NOMO-1 (cell line): Measurements from ENCODE around the gene JUN.
A peak's percentile ranks its signal among the peaks of the same experiment; 100 is the strongest.
"Not testable (repeated sequence)": the region's sequence is repeated elsewhere in the genome, so short reads cannot be mapped to it uniquely, and the experiment has no call there.

Source experiments
- DNase-seq, 2 experiments: peaks; one replicate each; lab custom pipeline; 2025; ENCODE audit not compliant: unreplicated experiment in 2 of 2; lab: John Stamatoyannopoulos, UW

JUN gene

DNA sequence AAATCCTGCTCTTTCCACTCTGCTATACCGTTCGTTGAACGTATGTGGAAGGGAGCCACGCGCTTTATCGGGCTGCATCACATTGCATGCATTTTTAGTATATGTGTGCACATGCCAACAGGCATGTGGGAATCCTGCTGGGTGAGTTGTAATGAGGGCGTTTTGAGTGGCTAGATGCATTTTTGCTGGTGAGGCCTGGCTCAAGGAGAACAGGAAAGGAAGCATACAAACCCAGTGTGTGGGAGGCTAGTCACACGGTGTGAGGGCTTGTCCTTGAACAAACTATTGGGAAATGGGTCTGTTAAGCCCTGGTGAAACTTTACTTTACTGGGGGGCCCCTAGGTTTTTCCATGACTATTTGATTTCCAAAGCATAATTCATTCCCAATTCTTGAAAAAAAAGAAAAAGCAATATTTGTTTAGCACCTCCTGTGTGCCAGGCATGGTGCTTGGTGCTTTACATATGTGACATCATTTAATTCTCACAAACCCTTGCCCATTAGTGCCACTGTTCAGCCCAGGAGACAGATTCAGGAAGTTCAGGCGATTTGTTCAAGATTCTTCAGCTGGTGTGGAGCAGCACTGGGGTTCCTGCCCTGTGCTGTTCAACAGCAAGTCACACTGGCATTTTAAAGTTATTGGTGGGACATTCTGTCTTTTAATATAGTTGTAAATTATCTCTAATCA, 25.6 kb upstream of the JUN start:
- DNase-seq, result no peak

DNA sequence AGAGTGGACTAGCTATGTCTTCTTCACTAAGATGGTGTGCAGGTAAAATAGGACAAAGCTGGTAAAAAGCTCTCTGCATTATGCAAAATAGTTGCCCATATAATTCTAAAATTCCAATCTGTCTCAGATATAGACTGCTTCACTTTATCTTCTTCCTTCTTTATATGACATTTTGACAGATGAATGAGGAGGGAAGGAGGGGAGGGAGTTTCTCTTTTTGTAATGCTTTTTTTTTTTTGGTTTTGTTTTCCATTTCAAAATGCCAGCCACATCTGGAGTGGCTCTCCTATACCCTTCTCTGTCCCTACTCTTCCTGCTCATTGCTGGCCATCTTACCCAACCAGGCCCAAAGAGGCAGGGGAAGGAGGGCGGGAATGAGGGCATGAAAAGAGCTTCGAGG, 24.2 kb upstream of the JUN start:
- DNase-seq, result no peak

DNA sequence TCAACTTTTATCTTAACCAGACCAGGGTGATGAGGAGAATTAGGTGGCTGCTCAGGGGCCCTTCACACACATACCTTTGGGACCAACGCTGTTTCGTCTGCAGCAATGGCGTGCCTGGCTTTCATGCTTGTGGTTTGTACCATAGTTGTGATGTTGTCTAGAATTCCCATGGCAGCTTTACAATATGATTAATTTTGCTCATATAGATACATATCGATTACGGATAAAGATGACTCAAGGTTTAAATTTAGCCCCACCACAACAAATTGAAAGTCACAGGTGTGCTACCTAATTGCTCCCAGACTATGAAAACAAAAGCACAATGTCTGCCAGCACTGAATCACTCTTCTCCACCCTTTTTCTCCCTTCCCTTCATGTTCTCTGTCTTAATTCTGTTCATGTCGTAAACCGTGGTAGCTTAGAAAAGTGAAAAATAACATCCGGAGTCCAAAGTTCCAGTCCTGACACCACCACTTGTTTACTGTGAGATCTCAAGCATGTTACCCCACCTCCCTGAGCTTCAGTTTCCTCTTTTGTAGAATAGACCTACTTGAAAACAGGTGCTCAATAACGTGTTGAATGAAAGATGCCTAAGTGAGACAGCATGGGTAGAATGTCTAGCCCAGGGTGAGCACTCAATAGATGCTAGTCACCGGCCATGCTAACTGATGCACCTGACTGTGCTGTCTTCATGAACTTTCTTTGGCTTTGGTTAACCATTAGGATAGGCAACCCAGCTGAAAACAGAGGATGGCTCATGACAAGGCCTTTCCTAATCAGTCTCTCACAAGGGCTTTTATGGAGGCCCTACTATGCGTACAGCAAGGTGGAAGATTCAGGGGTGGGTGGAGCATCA, 22.1 kb upstream of the JUN start:
- DNase-seq, result no peak

DNA sequence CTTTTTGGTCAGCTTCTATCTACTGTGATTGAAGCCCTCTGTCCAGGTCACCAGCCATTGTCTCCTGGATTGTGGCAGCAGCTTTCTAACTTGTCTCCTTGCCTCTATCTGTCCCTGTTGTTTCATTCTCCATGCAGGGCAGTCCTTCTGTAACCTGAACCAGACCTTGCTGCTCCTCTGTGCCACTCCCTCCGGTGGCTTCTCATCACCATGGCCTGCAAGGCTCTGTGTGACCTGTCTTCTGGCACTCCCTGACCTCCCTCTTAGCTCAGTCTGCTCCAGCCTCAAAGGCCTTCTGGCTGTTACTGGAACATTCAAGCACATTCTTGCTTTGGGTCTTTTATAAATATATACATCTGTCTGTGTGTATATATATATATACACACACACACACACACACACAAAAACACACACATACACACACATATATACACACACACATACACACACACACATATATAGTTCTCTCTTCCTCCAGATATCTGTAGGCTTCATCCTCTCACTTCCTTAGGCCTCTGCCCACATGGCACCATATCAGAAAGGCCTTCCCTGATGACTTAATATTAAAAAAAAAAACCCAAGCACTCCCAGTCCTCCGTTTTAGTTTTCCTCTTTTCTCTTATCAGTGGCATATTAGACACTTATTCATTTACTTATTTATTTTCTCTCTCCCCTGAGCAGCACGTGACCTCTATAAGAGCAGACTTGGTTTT, 21.2 kb upstream of the JUN start:
- no peak for DNase-seq

- no peak for DNase-seq
Observed at GRCh38 chr1:58803858-58804257, 20.0 kb upstream of the JUN start.

- no peak for DNase-seq
Observed at GRCh38 chr1:58802640-58803399, 19.0 kb upstream of the JUN start.

- not testable (repeated sequence) for DNase-seq
Observed at GRCh38 chr1:58801286-58801685, 17.4 kb upstream of the JUN start.

DNA sequence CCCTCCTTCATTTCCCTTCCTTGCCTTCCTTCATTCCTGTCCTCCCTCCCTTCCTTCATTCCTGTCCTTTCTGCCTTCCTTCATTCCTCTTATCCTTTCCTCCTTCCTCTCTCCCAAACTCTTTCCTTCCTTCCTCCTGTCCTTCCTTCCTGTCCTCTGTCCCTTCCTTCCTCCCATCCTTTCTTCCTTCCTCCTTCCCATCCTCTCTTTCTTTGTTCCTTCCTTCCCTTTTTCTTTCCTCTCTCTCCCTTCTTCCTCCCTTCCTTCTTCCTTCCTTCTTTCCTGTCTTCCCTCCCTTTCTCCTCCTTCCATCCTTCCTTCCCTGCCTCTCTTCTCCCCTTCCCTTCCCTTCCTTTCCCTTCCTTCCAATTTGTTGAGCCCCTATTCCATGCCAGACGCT, 15.8 kb upstream of the JUN start:
- DNase-seq, result no peak

DNA sequence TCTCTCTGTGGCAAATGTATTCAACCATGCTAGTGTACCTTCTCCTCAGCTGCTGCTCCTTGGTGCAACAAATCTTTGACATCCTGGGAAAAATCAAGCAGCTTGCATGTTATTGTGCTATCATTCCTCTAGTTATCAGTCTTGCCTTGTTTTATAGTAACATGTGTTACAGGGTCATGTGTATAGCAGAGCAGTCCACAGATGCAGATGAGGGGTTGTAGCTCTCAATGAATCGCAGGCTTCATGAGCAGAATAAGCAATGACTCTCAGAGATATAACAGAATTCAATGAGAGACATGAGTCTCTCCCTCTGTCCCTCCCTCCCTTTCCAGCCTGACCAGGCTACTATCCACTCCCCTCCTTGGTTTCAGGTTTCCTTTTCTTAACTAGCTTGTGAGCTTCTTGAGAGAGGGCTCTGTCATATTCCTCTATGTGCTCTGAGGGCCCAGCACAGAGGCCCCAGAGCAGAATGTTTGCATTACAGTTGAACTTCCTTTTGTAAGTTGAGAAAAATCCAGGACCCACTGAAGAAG, 15.1 kb upstream of the JUN start:
- DNase-seq, result no peak

- DNase-seq, result no peak
Observed at GRCh38 chr1:58796416-58796815, 12.6 kb upstream of the JUN start.

DNA sequence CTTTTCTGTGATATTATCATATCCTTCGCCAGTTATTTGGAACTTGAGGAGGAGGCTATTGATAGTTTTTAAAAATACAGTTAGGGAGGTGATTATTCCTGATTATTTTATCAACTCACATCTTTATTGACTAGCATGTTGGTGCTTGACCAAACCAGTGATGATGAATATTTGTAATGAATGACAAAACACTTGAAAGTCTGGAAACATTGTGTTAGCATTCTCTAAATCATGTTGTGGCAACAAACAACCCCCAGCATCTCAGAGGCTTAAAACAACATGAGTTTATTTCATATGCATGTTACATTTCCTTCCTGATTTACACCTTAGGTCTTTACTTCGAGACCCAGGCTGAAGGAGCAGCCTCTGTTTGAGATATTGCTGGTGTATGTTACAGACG, 10.7 kb upstream of the JUN start:
- DNase-seq, result no peak

GRCh38 chr1:58792846-58793245, 9.0 kb upstream of the JUN start:
- DNase-seq, result no peak

- DNase-seq, result no peak
Observed at GRCh38 chr1:58791106-58791505, 7.3 kb upstream of the JUN start.

DNA sequence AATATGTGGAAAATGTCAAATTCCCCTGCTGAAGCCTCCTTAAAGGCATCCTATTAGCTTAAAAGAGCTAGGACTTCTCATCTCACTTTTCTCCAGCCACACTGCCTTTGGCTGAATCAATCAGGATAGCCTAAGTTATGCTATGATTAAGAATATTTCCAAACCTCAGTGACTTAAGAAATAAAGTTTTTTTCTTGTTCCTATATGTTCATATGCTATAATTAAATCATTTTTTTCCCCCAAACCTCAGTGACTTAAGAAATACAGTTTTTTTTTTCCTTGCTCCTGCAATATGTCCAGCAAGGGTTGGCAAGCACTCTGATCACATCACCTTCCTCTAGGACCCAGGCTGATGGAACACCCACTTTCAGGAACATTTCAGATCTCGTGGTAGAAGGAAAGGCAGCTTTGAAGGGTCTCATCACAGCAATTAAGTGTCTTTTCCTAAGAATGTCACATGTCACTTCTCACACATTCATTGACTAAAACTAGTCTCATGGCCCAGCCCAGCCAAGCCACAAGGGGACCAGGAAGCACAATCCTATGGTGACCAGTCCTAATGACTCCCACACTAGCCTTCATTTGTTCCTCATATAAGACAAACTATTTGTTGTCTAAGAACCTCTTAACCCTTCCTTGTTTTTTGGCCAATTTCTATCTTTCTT, 6.3 kb upstream of the JUN start:
- DNase-seq, result no peak

GRCh38 chr1:58789322-58789856, 5.5 kb upstream of the JUN start:
- DNase-seq, result no peak

DNA sequence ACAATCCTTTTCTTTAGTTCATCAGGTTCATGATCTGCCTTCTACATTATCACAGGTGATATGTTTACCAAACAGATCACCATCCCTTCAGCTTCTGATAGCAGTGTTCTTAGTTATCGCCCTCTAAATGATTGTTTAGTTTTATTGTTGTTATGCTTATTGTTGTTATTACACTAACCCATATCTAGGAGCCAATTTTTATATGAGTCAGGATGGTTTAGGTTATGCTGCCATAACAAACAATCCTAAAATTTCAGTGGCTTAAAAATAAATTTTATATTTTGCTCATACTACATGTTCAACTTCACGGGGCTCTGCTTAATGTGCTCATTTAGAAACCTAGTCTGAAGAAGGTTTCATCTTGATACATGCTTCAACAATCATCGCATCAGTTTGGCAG, 4.4 kb upstream of the JUN start:
- no peak for DNase-seq

- no peak for DNase-seq
Observed at GRCh38 chr1:58786927-58787245, 3.0 kb upstream of the JUN start.

DNA sequence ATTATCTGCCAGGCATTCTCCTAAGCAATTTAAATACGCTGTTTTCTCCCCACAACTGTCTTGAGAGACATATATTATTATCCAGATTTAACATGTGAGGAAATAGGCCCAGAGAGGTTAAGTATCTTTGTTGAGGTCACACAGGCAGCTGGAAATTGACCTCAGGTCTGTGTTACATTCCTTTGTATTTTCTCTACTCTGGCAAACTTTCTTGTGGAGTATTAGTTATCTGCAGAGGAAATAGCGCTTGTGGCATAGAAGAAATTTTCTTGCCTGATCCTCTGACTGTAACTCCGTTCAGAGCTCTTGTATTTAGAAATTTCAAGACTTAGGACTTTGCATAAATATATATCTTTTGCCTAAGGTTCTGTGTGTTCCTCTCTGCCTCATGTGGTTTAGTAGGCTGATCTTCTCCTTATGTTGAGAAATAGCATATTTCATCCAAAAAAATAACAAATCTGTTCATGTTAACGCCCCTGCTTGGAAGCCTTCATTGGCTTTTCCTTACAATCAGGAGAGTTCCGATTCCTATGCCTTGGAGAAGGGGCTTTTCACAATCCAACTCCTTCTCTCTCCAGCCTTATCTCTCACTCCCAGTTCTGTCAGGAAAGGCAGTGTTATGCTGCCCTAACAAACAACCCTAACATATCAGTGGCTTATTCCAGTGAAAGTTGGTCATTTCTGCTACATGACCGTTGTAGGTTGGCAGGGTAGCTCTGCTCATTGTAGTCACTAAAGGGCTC, 2.5 kb upstream of the JUN start:
- DNase-seq, result no peak

DNA sequence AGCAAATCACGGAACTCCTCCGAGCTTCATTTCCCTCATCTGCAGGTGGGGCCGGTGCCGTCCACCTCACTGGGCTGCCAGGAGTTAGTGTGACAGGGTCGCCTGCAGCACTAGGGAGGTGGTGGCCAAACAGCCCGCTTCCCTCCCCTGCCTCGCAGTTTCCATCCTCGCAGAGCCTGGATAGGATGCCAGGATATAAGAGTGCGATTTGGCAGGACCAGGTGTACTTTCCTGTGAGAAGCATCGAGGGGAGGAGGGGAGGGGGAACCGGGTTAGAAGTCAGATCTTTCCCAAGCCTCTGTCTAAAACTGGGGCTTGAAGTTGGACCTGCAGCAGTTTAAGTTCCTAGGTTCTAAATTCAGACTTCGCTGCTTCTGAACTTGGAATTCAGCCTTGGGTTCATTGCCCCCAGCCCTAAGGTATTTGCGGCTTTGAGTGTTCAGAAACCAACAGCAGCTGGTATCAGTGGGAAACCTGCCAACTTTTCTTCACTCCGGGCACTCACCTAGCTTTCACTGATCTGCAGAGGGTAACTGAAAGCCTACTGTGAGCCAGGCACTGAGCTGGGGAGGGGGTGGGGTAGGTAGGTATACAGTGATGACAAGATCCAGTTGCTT, 1.7 kb upstream of the JUN start:
- DNase-seq, result peak in 1 of 2 experiments; percentile 20
